Effector CD4-positive, alpha-beta T cell (primary cell): ENCODE data around the gene BOD1L1.
"Not testable (repeated sequence)": the region's sequence is repeated elsewhere in the genome, so short reads cannot be mapped to it uniquely, and the experiment has no call there.

Experiments used
- DNase-seq: peaks from one replicate; pipeline ENCODE4 v3.0.0-alpha.2; 2020

The BOD1L1 gene

GRCh38 chr4:13618212-13618806, 9.2 kb downstream of the BOD1L1 start:
- DNase-seq: no peak

- no peak for DNase-seq
Observed at GRCh38 chr4:13617801-13618200, 9.7 kb downstream of the BOD1L1 start.

- no peak for DNase-seq
Observed at GRCh38 chr4:13616597-13616996, 10.9 kb downstream of the BOD1L1 start.

- DNase-seq: no peak
Observed at GRCh38 chr4:13615161-13615560, 12.4 kb downstream of the BOD1L1 start.

GRCh38 chr4:13612569-13612968, 15.0 kb downstream of the BOD1L1 start:
- no peak for DNase-seq

- DNase-seq: no peak
Observed at GRCh38 chr4:13611283-13611842, 16.2 kb downstream of the BOD1L1 start.

GRCh38 chr4:13605330-13605729, 22.2 kb downstream of the BOD1L1 start:
- DNase-seq: no peak

GRCh38 chr4:13601848-13602247, 25.7 kb downstream of the BOD1L1 start:
- DNase-seq: no peak

GRCh38 chr4:13601048-13601447, 26.5 kb downstream of the BOD1L1 start:
- DNase-seq: no peak

GRCh38 chr4:13599159-13599558, 28.4 kb downstream of the BOD1L1 start:
- DNase-seq: no peak

- DNase-seq: no peak
Observed at GRCh38 chr4:13597604-13598003, 29.9 kb downstream of the BOD1L1 start.

- DNase-seq: no peak
Observed at GRCh38 chr4:13597141-13597540, 30.4 kb downstream of the BOD1L1 start.

GRCh38 chr4:13592220-13592619, 35.3 kb downstream of the BOD1L1 start:
- DNase-seq: no peak

- no peak for DNase-seq
Observed at GRCh38 chr4:13590766-13591165, 36.8 kb downstream of the BOD1L1 start.

- no peak for DNase-seq
Observed at GRCh38 chr4:13588954-13589353, 38.6 kb downstream of the BOD1L1 start.

- DNase-seq: no peak
Observed at GRCh38 chr4:13584481-13584880, 43.0 kb downstream of the BOD1L1 start.

- no peak for DNase-seq
Observed at GRCh38 chr4:13580036-13580435, 47.5 kb downstream of the BOD1L1 start.

GRCh38 chr4:13577660-13578059, 49.9 kb downstream of the BOD1L1 start:
- DNase-seq: no peak

- no peak for DNase-seq
Observed at GRCh38 chr4:13570916-13571315, 56.6 kb downstream of the BOD1L1 start.

GRCh38 chr4:13567125-13567524, 60.4 kb downstream of the BOD1L1 start:
- DNase-seq: no peak

- DNase-seq: no peak
Observed at GRCh38 chr4:13562876-13563275, 64.6 kb downstream of the BOD1L1 start.

- no peak for DNase-seq
Observed at GRCh38 chr4:13561673-13562072, 65.9 kb downstream of the BOD1L1 start.

GRCh38 chr4:13560111-13560510, 67.4 kb downstream of the BOD1L1 start:
- DNase-seq: not testable (repeated sequence)

- no peak for DNase-seq
Observed at GRCh38 chr4:13559413-13559812, 68.1 kb downstream of the BOD1L1 start.

- no peak for DNase-seq
Observed at GRCh38 chr4:13558881-13559280, 68.6 kb downstream of the BOD1L1 start.
